NCI-H1930 (cell line): ENCODE results near the gene ZNF524.
A peak's percentile ranks its signal among the peaks of the same experiment; 100 is the strongest.
"Not testable (repeated sequence)": the region's sequence is repeated elsewhere in the genome, so short reads cannot be mapped to it uniquely, and the experiment has no call there.

ENCODE experiments used
- DNase-seq, 2 experiments: peaks; one replicate each; lab custom pipeline; 2025; lab: John Stamatoyannopoulos, UW

The ZNF524 gene, protein sequence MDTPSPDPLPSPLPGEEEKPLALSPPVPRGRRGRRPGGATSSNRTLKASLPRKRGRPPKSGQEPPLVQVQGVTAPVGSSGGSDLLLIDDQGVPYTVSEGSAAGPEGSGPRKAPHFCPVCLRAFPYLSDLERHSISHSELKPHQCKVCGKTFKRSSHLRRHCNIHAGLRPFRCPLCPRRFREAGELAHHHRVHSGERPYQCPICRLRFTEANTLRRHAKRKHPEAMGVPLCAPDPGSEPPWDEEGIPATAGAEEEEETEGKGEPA

DNA sequence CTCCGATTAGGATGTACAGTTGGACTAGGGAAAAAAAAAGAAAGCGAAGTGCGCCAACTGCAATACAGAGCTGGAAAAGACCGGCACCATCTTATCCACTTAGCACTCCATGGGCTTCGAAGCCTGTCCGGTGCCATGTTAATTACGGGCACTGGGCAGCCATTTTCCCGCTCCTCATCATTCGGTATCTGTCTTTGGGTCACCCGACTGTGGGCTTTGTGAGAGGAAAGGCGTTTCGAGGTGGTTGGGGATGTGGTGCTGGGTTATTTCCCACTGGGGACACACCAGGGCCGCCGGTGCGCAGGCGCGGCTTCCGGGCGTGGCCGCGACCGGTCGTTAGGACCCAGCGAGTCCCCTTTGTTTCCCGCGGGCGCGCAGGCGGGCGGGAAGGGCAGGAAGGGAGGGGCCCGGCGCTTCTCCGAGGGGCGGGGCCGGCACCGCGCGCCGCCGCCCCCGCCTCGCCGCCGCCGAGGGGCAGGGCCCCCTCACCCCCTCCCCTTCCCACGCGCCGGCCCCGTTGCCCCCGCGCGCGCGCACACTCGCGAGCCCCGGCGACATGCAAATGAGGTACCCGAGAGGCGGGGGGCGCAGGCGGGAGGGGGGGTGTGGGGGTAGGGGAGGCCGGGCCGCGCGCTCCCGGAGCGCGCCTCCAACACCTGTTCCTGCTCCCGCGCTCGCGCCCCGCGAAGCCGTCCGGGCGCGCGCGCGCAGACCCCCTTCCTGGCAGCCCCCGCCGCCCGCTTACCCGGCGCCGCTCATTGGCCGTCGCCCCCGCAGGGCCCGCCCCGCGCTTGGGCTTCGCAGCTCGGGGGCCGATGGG lies at the start of gene ZNF524:
ZNF524 (plus strand) TSS at position 447 of the 820 bp plus-strand sequence. CDS start 1,825 bp downstream, outside the sequence.
- DNase-seq = peak; percentile 93 to 98

DNA sequence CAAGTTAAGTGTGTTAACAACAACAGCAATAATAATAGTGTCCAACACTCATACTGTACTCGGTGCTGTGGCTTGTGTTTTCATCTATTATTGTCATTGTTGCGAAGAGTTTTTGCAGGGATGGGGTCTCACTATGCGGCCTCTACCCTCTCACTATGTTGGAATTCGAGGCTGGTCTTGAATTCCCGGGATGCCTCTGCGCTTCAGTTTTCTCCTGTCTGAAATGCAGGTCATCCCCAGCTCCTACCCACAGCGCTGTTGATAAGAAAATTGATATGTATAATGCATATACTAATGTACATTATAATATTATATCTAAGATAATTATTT lies 49.8 kb upstream of the ZNF524 start:
- DNase-seq = no peak

DNA sequence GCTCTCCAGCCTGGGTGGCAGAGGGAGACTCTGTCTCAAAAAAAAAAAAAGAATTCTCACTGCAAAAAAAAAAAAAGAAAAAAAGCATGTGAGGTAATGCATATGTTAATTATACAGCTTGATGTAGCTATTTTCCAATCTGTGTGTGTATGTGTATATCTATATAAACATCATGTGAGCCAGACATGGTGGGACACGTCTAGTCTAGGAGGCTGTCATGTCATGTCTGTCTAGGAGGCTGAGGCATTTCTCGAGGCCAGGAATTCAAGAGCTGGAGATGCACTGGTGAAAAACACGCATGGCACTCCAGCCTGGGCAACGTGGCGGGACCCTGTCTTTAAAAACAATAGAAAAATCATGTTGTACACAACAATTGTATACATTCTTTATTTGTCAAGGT lies 47.9 kb upstream of the ZNF524 start:
- no peak for DNase-seq

DNA sequence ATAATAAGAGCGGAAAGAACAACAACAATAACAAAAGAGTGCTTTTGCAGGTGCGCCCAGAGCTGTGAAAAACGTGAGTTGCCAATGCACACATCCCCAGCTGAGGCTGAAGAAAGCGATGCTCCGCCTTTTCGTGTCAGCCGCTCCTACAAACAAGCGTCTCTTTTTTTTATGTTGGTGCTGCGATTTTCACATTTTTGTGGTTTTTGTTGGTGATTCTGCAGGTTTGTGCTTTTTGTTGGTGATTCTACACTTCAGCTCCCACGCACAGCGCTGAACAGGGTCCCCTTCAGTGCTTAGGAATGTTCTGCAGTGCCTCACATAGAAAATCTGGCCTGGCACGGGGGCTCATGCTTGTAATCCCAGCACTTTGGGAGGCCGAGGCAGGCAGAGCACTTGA lies 47.5 kb upstream of the ZNF524 start:
- no peak for DNase-seq

DNA sequence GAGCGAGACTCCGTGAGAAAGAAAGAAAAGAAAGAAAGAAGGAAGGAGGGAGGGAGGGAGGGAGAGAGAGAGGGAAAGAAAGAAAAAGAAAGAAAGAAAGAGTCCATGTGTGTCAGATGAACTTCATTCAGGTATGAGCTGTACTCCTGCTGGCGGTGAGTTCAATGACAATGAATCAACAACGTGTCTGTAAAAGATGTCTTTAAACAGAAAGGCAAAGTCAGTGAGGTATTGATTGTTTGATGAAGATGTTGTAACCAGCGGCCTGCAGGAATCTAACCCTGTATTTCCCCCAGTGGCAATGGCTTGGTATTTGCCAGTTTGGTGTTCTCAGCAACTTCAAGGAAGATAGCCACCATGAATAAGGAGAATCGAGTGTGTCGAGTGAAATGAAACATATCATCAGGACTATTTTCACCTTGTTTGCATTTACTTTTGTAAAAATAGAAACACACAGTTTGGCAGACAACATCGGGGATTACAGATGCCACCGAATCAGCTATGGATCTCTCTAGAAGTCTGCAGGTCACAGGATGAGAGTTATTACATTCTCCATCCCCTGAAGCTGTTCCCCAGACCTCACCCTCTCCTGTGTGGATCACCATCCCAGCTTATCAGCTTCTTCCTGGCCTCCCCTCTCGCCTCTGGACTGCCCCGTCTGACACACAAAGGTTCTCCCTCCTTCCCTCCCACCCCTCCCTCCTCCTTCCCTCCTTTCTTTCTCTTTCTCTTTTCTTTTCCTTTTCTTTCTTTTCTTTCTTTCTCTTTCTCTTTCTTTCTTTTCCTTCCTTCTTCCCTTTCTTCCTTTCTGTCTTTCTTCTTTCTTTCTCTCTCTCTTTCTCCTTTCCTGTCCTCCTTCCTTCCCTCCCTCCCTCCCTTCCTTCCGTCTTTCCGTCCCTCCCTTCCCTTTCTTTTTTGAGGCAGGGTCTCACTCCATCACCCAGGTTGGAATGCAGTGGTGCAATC lies 46.6 kb upstream of the ZNF524 start:
- DNase-seq = no peak

DNA sequence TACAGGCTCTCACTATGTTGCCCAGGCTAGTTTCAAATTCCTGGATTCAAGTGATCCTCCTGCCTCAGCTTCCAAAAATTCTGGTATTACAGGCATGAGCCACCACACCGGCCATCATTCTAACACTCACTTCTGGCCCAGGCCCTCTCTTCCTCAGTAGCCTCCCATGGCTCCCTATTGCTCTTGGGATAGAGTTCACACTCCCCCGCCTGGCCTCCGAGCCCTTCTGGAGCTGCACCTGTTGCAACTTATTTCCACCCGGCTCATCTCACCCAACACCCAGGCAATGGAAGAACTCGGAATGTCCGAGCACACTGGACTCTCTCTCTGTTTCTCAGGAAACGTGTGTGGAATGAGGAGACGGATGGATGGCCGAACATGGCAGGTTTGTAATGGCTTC lies 45.8 kb upstream of the ZNF524 start:
- no peak for DNase-seq

DNA sequence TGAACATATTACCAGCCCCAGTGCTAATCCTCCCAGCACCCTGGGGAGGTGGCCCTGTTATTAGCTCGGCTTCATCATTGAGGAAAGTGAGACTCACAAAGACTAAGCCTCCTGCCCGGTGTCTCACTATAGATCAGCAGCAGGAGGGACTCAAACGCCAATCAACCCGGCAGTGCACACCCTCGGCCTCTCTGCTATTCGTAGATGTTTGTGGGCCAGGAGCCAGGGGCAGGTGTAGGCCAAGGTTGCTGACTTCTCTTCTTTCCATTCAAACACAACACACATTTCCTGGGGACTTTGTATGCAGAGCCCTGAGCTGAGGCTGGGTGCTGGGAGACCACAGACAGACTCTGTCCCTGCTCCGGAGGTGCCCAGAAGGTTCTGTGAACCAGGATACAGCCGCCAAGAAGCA lies 45.3 kb upstream of the ZNF524 start:
- no peak for DNase-seq

DNA sequence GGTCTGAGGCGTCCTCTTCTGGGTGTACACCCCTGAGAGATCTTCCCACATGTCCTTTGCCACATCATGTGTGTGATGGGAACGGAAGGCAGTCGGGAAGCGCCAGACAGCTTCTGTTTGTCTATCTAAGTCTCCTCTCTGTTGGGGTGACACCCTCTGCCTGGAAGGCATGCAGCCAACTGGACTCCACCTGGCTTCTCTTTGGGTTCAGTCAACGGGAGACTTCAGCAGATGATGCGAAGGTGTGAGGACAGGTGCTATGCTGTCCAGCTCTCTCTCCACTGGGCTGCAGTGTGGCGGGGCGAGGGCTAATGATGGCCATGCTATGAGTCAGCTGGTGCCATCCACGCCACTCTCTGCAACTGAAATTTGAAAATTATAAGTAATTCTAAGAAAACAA lies 40.4 kb upstream of the ZNF524 start:
- DNase-seq = no peak

DNA sequence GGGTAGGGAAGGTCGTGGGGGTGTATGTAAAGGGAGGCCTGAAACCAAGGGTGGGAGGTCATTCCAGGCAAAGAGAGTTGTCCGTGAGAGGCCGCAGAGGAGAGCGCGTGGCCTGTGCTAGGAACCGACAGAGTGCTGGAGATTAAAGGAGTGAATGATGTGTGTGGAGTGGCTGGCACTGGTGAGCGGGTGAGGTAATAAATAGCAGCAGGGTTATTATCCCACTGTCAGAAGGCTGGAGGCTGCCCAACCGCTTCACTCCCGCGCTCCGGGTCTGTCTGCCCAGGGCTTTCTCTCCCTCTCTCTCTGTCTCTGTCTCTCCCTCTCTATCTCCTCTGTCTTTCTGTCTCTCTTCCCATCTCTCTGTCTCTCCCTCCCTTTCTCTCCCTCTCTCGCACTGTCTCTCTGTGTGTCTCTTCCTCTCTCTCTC lies 36.8 kb upstream of the ZNF524 start:
- no peak for DNase-seq

DNA sequence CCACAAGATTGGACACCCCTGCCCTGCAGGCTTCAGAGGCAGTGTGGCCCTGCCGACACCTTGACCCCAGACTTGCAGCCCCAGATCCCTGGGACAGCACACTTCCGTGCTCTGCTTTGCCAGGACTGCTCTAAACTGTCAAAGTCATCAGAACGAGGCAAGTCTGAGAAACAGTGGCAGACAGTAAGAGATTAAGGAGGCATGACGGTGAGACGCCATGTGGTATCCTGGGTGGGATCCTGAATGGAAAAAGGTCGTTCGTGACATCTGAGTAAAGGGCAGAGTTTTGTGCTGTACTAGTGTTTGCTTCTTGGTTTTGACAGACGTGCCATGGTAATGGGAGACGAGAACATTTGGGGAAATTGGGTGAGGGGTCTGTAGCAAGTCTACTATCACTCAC lies 33.3 kb upstream of the ZNF524 start:
- DNase-seq = no peak

DNA sequence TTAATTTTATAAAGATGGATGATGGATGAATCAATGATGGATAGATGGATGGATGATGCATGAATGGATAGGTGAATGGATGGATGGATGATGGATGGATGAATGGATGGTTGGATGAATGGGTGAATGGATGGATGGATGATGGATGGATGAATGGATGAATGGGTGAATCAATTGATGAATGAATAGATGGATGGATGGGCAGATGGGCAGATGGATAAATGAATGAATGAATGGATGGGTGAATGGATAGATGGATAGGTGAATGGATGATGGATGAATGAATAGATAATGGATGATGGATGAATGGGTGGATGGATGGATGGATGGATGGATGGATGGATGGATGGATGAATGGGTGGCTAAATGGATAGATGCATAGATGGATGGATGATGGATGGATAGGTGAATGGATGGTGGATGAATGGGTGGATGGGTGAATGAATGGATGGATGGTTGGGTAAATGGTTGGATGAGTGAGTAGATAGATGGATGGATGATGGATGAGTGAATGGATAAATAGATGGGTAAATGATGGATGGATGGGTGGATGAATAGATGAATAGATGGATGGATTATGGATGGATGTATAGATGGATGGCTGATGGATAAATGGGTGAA lies 32.3 kb upstream of the ZNF524 start:
- no peak for DNase-seq

DNA sequence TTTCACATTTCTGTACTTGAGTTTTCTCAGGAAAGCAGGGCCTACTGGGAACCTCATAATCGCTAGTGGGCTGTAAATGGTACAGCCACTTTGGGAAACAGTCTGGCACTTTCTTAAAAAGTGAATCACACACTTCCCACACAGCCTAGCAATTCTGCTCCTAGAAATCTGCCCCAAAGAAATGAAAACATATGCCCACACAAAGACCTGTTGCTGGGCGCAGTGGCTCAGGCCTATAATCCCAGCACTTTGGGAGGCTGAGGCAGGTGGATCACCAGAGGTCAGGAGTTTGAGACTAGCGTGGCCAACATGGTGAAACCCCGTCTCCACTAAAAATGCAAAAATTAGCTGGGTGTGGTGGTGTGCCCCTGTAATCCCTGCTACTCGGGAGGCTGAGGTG lies 30.6 kb upstream of the ZNF524 start:
- DNase-seq = not testable (repeated sequence)

DNA sequence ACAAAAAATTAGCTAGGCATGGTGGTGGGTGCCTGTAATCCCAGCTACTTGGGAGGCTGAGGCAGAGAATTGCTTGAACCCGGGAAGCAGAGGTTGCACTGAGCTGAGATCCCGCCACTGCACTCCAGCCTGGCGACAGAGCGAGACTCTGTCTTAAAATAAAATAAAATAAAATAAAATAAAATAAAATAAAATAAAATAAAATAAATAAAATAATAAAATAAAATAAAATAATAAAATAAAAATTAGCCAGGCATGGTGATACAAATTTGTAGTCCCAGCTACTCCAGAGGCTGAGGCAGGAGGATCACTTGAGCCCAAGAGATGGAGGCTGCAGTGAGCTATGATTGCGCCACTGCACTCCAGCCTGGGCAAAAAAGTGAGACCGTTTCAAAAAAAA lies 26.2 kb upstream of the ZNF524 start:
- not testable (repeated sequence) for DNase-seq

DNA sequence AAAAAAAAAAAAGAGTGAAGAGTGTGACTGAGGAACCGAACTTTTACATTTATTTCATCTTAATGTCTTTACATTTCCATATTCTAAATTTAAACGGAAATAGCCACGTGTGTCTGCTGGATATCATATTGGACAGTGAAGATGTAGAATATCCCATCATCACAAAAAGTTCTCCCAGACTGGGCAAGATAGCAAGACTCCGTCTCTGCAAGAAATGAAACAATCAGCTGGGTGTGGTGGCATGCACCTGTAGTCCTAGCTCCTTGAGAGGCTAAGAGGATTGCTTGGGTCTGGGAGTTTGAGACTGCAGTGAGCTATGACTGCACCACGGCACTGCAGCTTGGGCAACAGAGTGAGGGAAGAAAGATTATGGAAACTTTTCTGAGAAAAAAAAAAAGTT lies 23.3 kb upstream of the ZNF524 start:
- DNase-seq = no peak

DNA sequence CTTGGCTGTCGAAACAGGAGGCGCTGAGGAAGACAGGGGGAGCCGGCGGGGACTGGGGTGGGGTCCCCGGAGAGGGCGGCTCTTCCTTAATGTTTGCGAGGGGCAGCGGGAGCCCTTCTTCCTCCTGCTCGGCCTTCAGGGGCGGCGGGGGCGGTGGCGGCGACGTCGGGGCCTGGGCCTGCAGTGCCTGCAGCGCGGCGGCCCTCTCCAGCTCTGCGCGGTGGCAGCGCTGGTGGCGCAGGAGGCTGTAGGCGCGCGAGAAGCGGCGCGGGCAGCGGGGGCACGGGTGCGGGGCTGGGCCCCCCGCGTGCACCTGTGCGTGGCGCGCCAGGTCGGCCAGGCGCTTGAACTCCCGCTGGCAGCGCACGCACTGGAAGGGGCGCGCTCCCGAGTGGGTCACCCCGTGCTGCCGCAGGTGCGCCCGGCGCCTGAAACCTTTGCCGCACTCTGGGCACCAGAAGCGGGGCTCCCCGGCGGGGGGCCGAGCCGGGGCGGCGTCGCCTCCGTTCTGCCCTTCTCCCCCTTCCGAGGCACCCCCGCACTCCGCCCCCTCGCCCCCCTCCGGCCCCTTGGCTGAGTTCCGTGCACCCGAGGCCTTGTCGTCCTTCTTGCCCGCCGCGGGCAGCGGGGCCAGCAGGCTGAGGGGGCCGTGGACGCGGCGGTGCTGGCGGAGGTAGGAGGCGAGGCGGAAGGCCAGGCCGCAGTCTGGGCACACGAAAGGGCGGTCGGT lies 21.9 kb upstream of the ZNF524 start:
- no peak for DNase-seq

DNA sequence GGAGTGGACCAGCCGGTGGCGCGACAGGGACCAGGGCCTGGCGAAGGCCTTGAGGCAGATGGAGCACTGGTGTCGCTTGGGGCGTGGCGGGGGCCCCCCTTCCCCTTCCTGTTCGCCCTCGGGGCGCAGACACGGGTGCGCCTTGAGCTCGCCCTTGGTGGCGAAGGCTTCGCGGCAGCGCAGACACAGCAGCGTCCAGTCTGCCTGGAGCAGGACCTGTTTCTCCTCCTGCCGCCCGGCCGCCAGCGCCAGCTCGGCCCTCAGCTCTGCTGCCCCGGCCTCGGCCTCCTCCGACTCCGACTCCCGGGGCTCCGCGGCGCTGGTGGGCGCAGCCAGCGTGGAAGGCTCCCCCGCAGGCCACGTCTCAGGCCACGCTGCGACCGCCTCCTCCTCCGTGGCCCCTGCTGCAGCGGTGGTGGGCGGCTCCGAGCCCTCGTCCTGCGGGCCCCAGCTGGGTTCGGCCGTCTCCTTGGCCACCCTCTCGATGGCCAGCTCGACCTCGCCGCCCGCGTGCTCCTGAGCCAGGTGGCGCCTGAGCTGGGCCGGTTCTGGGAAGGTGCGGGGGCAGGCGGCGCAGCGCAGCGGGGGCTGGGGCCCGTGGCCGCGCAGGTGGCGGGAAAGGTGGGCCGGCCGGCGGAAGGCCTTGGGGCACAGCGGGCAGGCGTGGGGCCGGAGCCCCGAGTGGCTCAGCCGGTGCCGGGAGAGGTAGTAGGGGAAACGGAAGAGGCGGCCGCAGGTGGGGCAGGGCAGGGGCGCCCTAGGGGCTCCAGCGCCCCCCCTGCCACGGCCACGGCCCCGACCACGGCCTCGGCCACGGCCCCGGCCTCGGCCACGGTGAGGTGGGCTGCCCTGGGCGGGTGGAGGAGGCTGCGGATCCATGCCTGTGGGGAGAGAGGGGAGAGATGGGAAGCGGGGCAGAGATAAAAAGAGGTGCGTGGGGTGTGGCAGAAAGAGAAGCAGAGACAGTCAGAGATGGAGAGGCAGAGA lies 21.0 kb upstream of the ZNF524 start:
- DNase-seq = no peak

DNA sequence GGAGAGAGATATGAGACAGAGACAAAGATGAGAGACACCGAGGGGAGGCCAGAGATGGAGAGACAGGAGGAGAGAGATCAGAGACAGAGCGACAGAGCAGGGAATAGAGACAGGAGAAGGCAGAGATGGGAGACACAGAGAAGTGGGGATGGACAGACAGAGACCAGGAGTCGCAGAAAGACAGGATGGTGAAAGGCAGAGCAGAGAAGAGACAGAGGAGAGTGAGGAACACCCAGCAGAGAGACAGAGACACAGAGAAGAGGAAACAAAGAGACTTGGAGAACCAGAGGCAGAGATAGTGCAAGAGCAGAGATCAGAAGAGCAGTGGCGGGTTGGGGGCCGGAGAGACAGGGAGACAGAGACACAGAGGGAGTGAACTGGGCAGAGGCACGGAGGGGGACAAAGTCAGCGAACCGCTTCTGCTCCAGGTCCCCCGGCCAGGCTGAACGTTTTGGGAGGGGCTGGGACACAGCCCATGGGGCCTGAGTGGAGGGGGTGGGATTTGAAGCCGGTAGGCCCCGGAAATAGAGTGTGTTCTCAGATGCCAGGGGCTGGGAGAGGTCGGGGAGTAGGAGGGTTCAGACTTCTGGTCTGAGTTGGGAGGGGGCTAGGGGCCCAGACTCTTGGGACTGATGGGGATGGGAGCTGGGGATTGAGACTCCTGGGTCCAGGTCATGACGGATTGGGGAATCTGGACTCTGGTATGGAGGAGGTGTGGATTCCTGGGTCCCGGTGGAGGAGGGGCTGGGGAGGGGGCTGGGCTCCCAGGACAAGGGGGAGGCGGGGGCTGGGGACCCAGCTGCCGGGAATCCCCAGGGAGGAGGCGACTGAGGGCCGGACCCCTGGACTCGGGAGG lies 20.1 kb upstream of the ZNF524 start:
- DNase-seq = no peak

DNA sequence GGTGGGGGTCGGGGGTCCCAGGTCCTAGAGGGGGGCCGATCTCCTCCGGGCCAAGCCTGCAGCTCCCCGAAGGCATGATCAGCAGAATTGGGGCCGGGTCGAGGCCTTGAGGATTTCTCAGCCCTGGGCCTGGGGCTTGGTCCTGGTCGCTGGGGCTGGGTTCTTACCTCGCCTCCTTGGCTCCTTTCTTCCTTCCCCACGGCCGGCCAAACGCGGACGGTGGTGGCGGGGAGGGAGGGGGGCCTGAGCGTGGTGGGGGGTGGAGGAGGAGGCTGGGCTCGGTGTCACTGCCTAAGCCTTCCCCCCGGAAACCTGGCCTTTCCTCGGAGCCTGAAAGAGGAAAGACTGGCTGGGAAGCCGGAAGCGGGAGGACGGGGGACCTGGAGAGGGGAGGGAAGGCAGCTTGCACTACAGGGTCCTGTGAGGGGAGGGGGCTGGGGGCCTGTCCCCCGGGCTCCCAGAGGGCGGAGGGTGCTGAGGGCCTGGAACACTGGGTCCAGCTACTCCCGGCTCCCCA lies 19.4 kb upstream of the ZNF524 start, which contains the start of gene ZNF579:
ZNF579 (minus strand) TSS at position 221 of the 517 bp plus-strand sequence. CDS start 1,209 bp downstream, outside the sequence.
- DNase-seq = peak; percentile 89 to 92
